Nephron progenitor cell (in vitro differentiated cells): ENCODE data around the gene SRM.
A peak's percentile ranks its signal among the peaks of the same experiment; 100 is the strongest.
"Not testable (repeated sequence)": the region's sequence is repeated elsewhere in the genome, so short reads cannot be mapped to it uniquely, and the experiment has no call there.

Experiments used
- DNase-seq: peaks from one replicate; pipeline ENCODE4 v3.0.0; 2021
- H3K27ac Mint-ChIP-seq: 2 replicates; pipeline ENCODE4 v1.8.0; 2021; ENCODE audit warnings: mild to moderate bottlenecking, moderate library complexity, mixed read lengths
- H3K27me3 Mint-ChIP-seq: 2 replicates; pipeline ENCODE4 v1.8.0; 2021; ENCODE audit warnings: mild to moderate bottlenecking, low read depth, mixed read lengths; ENCODE audit not compliant: poor library complexity
- H3K36me3 Mint-ChIP-seq: 2 replicates; pipeline ENCODE4 v1.8.0; 2021; ENCODE audit warnings: low read depth, mixed read lengths
- H3K4me1 Mint-ChIP-seq: 2 replicates; pipeline ENCODE4 v1.8.0; 2021; ENCODE audit warnings: mixed read lengths
- H3K4me3 Mint-ChIP-seq: 2 replicates; pipeline ENCODE4 v1.8.0; 2021; ENCODE audit warnings: mild to moderate bottlenecking, moderate library complexity, mixed read lengths
- H3K9me3 Mint-ChIP-seq: 2 replicates; pipeline ENCODE4 v1.8.0; 2021; ENCODE audit warnings: mild to moderate bottlenecking, moderate library complexity, mixed read lengths
- TF ChIP-seq, protein P1 (sequence below): fragments of 200-600 bp; sonication (generic); IDR thresholded peaks from 2 replicates; pipeline ENCODE4 v1.5.0; 2021; ENCODE audit warnings: antibody characterized with exemption

SRM gene

DNA sequence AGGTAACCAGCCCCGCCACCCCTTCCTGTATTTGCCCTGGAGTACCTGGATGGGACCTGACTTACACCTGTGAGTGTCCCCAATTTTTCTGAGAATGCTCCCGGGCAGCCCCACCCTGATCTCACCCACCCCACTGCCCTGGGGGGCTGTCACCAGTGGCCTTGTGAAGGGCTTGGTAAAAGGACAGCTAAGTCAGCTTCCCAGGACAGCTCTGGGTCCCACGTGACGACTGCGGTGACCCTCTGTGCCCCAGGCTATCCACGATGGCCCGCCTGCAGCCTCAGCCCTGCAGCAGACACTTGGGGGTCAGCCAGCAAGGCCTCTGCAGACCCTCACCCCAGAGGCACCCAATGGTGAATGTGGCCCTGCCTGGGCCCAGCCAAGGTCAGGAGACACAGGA lies 5.6 kb downstream of the SRM start:
- Mint-ChIP-seq H3K27ac (no peak overlapping the region), H3K4me1 (peaks cover 6% of the 10 kb centered on the region), H3K9me3 (no peaks in the 10 kb centered on the region), H3K36me3 (peaks cover 15% of the 10 kb centered on the region), H3K4me3 (no peak overlapping the region), H3K27me3 (no peaks in the 10 kb centered on the region)
- DNase-seq: no peak
- TF ChIP-seq, protein P1, sequence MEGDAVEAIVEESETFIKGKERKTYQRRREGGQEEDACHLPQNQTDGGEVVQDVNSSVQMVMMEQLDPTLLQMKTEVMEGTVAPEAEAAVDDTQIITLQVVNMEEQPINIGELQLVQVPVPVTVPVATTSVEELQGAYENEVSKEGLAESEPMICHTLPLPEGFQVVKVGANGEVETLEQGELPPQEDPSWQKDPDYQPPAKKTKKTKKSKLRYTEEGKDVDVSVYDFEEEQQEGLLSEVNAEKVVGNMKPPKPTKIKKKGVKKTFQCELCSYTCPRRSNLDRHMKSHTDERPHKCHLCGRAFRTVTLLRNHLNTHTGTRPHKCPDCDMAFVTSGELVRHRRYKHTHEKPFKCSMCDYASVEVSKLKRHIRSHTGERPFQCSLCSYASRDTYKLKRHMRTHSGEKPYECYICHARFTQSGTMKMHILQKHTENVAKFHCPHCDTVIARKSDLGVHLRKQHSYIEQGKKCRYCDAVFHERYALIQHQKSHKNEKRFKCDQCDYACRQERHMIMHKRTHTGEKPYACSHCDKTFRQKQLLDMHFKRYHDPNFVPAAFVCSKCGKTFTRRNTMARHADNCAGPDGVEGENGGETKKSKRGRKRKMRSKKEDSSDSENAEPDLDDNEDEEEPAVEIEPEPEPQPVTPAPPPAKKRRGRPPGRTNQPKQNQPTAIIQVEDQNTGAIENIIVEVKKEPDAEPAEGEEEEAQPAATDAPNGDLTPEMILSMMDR: no peak

DNA sequence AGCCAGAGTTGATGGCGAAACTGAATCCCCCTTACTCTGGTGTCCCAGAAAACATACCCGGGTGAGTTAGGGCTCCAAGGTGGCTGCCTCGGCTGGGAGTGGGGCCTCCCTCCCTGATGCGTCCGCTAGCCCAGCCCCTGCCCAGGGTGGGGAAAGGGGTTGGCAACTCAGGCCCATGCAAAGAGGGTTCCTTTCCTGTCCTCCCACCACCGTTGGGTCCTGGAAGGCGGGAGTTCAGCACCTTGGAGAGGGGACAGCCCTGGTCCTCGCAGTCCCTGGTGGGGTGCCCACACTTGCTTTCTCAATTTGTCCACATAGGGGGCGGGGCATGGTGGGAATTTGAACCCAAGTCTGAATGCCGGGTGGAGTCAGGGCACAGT lies 6.1 kb downstream of the SRM start:
- no peaks in the 10 kb centered on the region for H3K27me3 Mint-ChIP-seq
- H3K27ac Mint-ChIP-seq: no peak overlapping the region
- TF ChIP-seq, protein P1: no peak
- no peaks in the 10 kb centered on the region for H3K9me3 Mint-ChIP-seq
- H3K36me3 Mint-ChIP-seq: peaks cover 13% of the 10 kb centered on the region
- H3K4me1 Mint-ChIP-seq: peaks cover 2% of the 10 kb centered on the region
- peak; percentile 83 for DNase-seq
- no peak overlapping the region for H3K4me3 Mint-ChIP-seq

- H3K9me3 Mint-ChIP-seq: no peaks in the 10 kb centered on the region
- TF ChIP-seq, protein P1: no peak
- H3K27me3 Mint-ChIP-seq: no peaks in the 10 kb centered on the region
- no peak overlapping the region for H3K27ac Mint-ChIP-seq
- DNase-seq: no peak
- peaks cover 10% of the 10 kb centered on the region for H3K36me3 Mint-ChIP-seq
- H3K4me1 Mint-ChIP-seq: no peaks in the 10 kb centered on the region
- no peak overlapping the region for H3K4me3 Mint-ChIP-seq
Observed at GRCh38 chr1:11052839-11053757, 6.7 kb downstream of the SRM start.

- no peaks in the 10 kb centered on the region for H3K9me3 Mint-ChIP-seq
Observed at GRCh38 chr1:11051781-11052511, 7.9 kb downstream of the SRM start.

GRCh38 chr1:11051121-11051520 lies 8.7 kb downstream of the SRM start:
- H3K4me3 Mint-ChIP-seq, H3K27ac Mint-ChIP-seq, H3K36me3 Mint-ChIP-seq, DNase-seq, H3K9me3 Mint-ChIP-seq, H3K27me3 Mint-ChIP-seq: not testable (repeated sequence)
- H3K4me1 Mint-ChIP-seq: peaks cover 11% of the 10 kb centered on the region

More at GRCh38 chr1:11051781-11052511, 7.9 kb downstream of the SRM start:
- no peak for DNase-seq
- TF ChIP-seq, protein P1: no peak
- Mint-ChIP-seq H3K27ac (no peak overlapping the region), H3K27me3 (peaks cover 4% of the 10 kb centered on the region), H3K36me3 (peaks cover 1% of the 10 kb centered on the region), H3K4me1 (peaks cover 5% of the 10 kb centered on the region), H3K4me3 (no peak overlapping the region)

DNA sequence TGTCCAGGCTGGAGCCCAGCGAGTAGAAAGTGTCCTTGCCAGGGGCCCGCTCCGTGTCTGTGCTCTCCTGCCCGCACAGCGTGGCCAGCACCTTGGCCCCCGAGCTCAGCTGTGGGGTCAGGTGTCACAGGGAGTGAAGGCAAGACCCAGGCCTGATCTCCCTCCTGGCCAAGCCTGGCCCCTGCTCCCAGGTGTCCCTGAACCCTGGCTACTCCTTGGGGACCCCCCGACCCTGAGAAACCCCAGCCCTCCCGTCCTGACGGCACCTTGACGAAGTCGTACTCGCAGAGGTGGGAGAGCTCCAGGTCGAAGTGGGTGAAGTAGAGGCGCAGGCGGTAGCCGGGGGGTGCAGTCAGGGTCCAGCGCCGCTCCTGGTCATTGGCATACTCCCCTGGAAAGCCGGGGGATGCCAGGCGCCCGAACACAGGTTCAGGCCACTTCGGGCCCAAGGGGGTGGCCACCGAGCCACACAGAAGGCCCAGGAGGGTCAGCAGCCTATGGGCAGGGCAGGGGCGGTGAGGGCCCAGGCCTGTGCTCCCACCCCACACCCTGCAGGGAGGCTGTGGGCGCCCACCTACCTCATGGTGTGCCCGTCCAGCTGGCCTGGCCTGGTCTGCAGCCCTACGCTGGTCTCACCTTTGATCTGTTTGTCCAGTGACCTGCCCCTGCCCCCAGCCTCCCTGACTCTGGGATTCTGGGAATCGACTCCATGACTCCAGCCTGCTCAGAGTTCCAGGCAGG lies 13.0 kb downstream of the SRM start, which contains the start of gene MASP2:
Gene MASP2, minus strand, starts transcription at position 615 of the 741 bp plus-strand sequence. Its CDS starts 32 bp downstream, at position 583.
- H3K4me3 Mint-ChIP-seq: no peak within 1 kb of the TSS

More for the DNA sequence above, 13.0 kb downstream of the SRM start, which contains the start of gene MASP2:
- Mint-ChIP-seq H3K4me1 (peaks cover 20% of the 10 kb centered on the region), H3K27ac (no peak within 1 kb of the TSS), H3K36me3 (no peaks in the 10 kb centered on the region), H3K9me3 (no peaks in the 10 kb centered on the region), H3K27me3 (peaks cover 4% of the 10 kb centered on the region)
- TF ChIP-seq, protein P1: no peak
- no peak for DNase-seq
